CD4-positive, CD25-positive, alpha-beta regulatory T cell (primary cell): ENCODE data around the gene GNB5. TPM values are rescaled to one million over a fixed set of nuclear protein-coding genes. Genes with fewer than 3 reads are reported as not detected.
"Not testable (repeated sequence)": the region's sequence is repeated elsewhere in the genome, so short reads cannot be mapped to it uniquely, and the experiment has no call there.

Experiments
- ATAC-seq, 2 donors: fragments of 150-1000 bp; cut with Tn5 transposase; one replicate each; pipeline ENCODE4 v1.10.0; 2021; ENCODE audit warnings: low read depth in 2 of 2, moderate number of reproducible peaks in 2 of 2, moderate library complexity in 1 of 2
- DNase-seq, 3 donors: peaks; one replicate each; pipeline versions ENCODE4 v3.0.0 to v3.0.0-alpha.2; 2012 to 2022; ENCODE audit warnings: mixed read lengths in 1 of 3
- H3K27ac ChIP-seq: one replicate; pipeline ENCODE4 v1.7.0; 2013; ENCODE audit warnings: mild to moderate bottlenecking, low read length; ENCODE audit not compliant: insufficient read depth, poor library complexity, severe bottlenecking
- H3K27me3 ChIP-seq: one replicate; pipeline ENCODE4 v1.7.0; 2013; ENCODE audit warnings: low read length; ENCODE audit not compliant: control insufficient read depth, insufficient read depth
- H3K36me3 ChIP-seq: one replicate; pipeline ENCODE4 v1.7.0; 2013; ENCODE audit warnings: mild to moderate bottlenecking, low read length, moderate library complexity; ENCODE audit not compliant: control insufficient read depth, insufficient read depth
- H3K4me1 ChIP-seq: 2 replicates; pipeline ENCODE4 v1.7.0; 2013; ENCODE audit warnings: mild to moderate bottlenecking, low read length; ENCODE audit not compliant: insufficient read depth, control insufficient read depth, poor library complexity, severe bottlenecking
- H3K4me3 ChIP-seq: one replicate; pipeline ENCODE4 v1.7.0; 2013; ENCODE audit warnings: low read depth, mild to moderate bottlenecking, low read length, moderate library complexity
- H3K9me3 ChIP-seq, 2 experiments: 1 replicate in 1 of 2; 2 replicates in 1 of 2; pipeline ENCODE4 v1.7.0; 2013; ENCODE audit warnings: low read length in 2 of 2, mild to moderate bottlenecking in 1 of 2, moderate library complexity in 1 of 2; ENCODE audit not compliant: control insufficient read depth in 2 of 2
- H3K27ac Mint-ChIP-seq, 3 donors: one replicate each; pipeline ENCODE4 v1.8.0; 2020 to 2022; ENCODE audit warnings: mild to moderate bottlenecking in 3 of 3, mixed read lengths in 3 of 3, moderate library complexity in 2 of 3
- H3K27me3 Mint-ChIP-seq: one replicate; pipeline ENCODE4 v1.8.0; 2022; ENCODE audit warnings: mild to moderate bottlenecking, mixed read lengths
- H3K36me3 Mint-ChIP-seq: one replicate; pipeline ENCODE4 v1.8.0; 2020; ENCODE audit warnings: mixed read lengths
- H3K4me1 Mint-ChIP-seq, 4 donors: one replicate each; pipeline ENCODE4 v1.8.0; 2020 to 2022; ENCODE audit warnings: mixed read lengths in 4 of 4, mild to moderate bottlenecking in 1 of 4
- H3K4me3 Mint-ChIP-seq, 4 donors: one replicate each; pipeline ENCODE4 v1.8.0; 2020 to 2022; ENCODE audit warnings: mild to moderate bottlenecking in 4 of 4, mixed read lengths in 4 of 4, moderate library complexity in 3 of 4
- H3K9me3 Mint-ChIP-seq, 7 donors: one replicate each; pipeline ENCODE4 v1.8.0; 2020 to 2022; ENCODE audit warnings: mixed read lengths in 7 of 7, mild to moderate bottlenecking in 3 of 7, moderate library complexity in 2 of 7
- polyA plus RNA-seq, 4 donors: library from polyadenylated mRNA; unstranded; fragments of 300-500 nt; fragmentation: Illumina TruSeq; gene quantifications; one replicate each; pipeline ENCODE4 v1.2.3, GENCODE V29; 2021
- total RNA-seq: library from RNA; stranded (reverse); gene quantifications from one replicate; pipeline ENCODE4 v1.2.3, GENCODE V29; 2022

Gene GNB5
- total and polyA plus RNA-seq, 5 donors from 2014 or later = 64.3 to 87.6 (median 65.8) TPM

DNA sequence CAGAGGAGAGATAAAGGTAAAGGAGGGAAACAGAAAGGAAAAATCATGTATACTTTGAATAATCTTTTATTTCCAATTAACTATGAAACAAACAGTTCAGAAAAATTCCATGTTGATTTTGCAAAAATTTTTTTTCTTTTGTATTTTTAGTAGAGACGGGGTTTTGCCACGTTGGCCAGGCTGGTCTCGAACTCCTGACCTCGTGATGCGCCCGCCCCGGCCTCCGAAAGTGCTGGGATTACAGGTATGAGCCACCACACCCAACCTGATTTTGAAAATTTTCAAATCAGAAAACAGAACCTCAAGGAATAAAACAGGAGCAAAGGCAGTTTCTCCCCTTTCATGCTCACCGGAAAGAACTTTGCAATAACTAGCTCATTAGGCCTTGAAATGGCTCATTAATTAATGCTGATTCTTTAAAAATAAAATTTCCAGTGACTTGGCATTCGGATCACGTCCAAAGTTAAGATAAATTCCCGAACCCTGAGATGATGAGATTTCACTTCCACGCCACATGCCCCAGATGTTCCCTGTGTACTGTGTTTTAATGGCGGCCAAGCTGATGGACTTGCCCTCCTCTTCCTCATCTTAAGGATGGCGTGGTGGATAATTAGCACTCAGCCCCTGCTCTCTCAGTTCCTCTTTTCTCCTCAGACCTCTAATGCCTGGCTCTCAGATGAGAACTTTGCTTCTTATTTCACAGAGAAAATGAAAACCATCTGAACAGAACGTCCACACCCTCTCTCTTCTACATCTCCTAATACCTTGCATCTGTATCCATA, 89.5 kb downstream of the GNB5 start:
- H3K9me3 ChIP-seq = no peaks in the 10 kb centered on the region
- no peak for ATAC-seq
- Mint-ChIP-seq H3K9me3 (no peaks in the 10 kb centered on the region), H3K4me3 (no peak overlapping the region), H3K36me3 (peaks cover 2% of the 10 kb centered on the region), H3K27me3 (peaks cover 37% of the 10 kb centered on the region), H3K4me1 (no peaks in the 10 kb centered on the region), H3K27ac (no peak overlapping the region)
- H3K27ac ChIP-seq = no peak overlapping the region
- no peaks in the 10 kb centered on the region for H3K27me3 ChIP-seq
- H3K36me3 ChIP-seq = no peaks in the 10 kb centered on the region
- H3K4me1 ChIP-seq = no peaks in the 10 kb centered on the region
- DNase-seq = no peak
- H3K4me3 ChIP-seq = no peak overlapping the region

DNA sequence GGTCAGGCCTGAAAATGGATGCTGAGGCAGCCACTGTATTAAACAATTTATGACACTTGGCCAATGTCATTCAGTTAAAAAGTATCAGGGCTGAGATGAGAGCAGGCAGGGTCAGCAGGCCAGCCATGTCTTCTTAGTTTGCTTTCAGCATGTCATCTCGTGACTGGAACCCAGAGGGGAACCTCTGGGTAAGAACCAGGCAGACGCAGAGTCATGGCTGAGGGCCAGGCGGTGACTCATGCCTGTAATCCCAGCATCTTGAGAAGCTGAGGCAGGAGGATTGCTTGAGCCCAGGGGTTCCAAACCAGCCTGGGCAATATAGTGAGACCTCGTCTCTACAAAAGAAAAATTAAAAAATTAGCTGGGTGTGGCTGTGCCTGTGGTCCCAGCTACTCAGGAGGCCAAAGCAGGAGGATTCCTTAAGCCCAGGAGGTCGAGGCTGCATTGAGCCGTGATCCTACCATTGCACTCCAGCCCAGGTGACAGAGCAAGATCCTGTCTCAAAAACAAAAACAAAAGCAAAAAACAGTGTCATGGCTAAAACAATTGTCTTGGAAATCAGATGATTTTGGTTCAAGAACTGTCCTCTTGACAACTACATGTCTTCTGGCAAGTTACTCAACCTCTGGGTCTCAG, 90.3 kb downstream of the GNB5 start:
- DNase-seq = no peak

DNA sequence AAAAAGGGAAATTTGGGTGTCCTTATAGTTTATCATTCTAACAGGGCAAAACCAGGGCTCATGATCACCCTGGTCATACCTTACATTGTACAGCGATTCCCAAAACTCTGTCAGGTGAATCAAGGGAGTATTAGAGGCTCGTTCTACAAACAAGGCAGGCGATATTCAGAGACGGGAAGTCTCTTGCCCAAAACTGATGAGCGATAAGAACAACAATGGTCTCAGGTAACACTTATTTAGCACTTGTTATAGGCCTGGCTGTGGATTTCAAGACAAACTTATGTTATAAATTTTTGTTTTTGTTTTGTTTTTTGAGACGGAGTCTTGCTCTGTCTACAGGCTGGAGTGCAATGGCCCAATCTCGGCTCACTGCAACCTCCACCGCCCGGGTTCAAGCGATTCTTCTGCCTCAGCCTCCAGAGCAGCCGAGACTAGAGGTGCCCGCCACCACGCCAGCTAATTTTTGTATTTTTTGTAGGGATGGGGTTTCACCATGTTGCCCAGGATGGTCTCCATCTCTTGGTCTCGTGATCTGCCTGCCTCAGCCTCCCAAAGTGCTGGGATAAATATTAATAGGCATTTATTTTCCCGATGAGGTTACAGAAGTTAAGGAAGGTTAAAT, 91.4 kb downstream of the GNB5 start:
- Histone ChIP-seq H3K27ac (no peak overlapping the region), H3K9me3 (no peaks in the 10 kb centered on the region), H3K36me3 (no peaks in the 10 kb centered on the region), H3K27me3 (no peaks in the 10 kb centered on the region), H3K4me1 (no peaks in the 10 kb centered on the region), H3K4me3 (no peak overlapping the region)
- Mint-ChIP-seq H3K27me3 (peaks cover 35% of the 10 kb centered on the region), H3K9me3 (no peaks in the 10 kb centered on the region), H3K36me3 (peaks cover 2% of the 10 kb centered on the region), H3K4me1 (no peaks in the 10 kb centered on the region), H3K4me3 (no peak overlapping the region), H3K27ac (no peak overlapping the region)
- ATAC-seq (no peak), DNase-seq (no peak)

More for the DNA sequence above, 90.3 kb downstream of the GNB5 start:
- peaks cover 38% of the 10 kb centered on the region for H3K27me3 Mint-ChIP-seq
- Histone ChIP-seq H3K27me3 (no peaks in the 10 kb centered on the region), H3K4me3 (no peak overlapping the region), H3K4me1 (no peaks in the 10 kb centered on the region), H3K27ac (no peak overlapping the region), H3K36me3 (no peaks in the 10 kb centered on the region), H3K9me3 (no peaks in the 10 kb centered on the region)
- ATAC-seq = no peak
- H3K27ac Mint-ChIP-seq = no peak overlapping the region
- H3K4me1 Mint-ChIP-seq = no peaks in the 10 kb centered on the region
- no peak overlapping the region for H3K4me3 Mint-ChIP-seq
- H3K9me3 Mint-ChIP-seq = no peaks in the 10 kb centered on the region
- H3K36me3 Mint-ChIP-seq = peaks cover 2% of the 10 kb centered on the region

DNA sequence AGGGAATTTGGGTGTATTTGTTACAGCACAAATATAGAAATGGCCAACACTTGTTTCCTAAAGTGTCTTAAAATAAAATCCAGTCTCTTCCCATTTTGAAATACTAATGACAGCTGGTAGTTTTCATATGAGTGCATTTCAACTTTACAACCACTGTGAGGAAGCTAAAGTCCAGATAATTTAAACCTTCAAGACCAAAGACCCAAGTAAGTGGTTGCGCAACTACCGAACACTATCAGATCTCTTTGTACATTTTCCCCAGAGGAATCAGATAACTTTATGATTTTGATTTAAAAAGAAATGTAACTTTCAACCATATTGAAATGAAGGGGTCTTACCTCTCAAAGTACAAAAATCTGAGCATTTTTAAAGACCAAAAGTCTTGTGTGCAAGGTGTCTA, 92.9 kb downstream of the GNB5 start:
- ATAC-seq (no peak), DNase-seq (no peak)
- Histone ChIP-seq H3K27me3 (no peaks in the 10 kb centered on the region), H3K36me3 (no peaks in the 10 kb centered on the region), H3K9me3 (no peaks in the 10 kb centered on the region), H3K4me1 (no peaks in the 10 kb centered on the region), H3K4me3 (no peak overlapping the region), H3K27ac (no peak overlapping the region)
- H3K27me3 Mint-ChIP-seq = peaks cover 39% of the 10 kb centered on the region
- no peak overlapping the region for H3K4me3 Mint-ChIP-seq
- no peak overlapping the region for H3K27ac Mint-ChIP-seq
- no peaks in the 10 kb centered on the region for H3K36me3 Mint-ChIP-seq
- H3K9me3 Mint-ChIP-seq = no peaks in the 10 kb centered on the region
- H3K4me1 Mint-ChIP-seq = no peaks in the 10 kb centered on the region

DNA sequence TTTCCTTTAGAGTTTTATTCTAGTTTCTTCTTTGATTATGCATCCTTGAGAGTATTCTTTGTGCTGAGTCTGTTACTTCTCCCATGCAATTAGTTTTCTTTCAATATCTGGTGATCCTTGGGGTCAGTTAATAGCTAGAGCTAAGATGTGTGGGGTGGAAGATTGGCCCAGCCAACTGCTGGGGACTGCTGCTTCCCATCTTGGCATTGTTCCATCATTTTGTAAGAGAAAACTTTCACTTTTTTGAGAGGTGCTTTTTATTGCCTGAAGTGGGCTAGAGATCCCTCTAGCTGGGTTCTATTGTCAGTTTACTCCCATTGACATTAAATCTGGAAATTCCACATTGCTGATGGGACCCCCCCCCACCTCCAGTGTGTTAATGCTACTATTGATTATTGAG, 94.0 kb downstream of the GNB5 start:
- Histone ChIP-seq H3K27ac (no peak overlapping the region), H3K27me3 (no peaks in the 10 kb centered on the region), H3K9me3 (no peaks in the 10 kb centered on the region), H3K4me3 (no peak overlapping the region), H3K36me3 (no peaks in the 10 kb centered on the region), H3K4me1 (no peaks in the 10 kb centered on the region)
- no peaks in the 10 kb centered on the region for H3K36me3 Mint-ChIP-seq
- H3K27ac Mint-ChIP-seq = no peak overlapping the region
- DNase-seq (no peak), ATAC-seq (no peak)
- H3K9me3 Mint-ChIP-seq = no peaks in the 10 kb centered on the region
- no peak overlapping the region for H3K4me3 Mint-ChIP-seq
- H3K4me1 Mint-ChIP-seq = no peaks in the 10 kb centered on the region
- H3K27me3 Mint-ChIP-seq = peaks cover 30% of the 10 kb centered on the region

DNA sequence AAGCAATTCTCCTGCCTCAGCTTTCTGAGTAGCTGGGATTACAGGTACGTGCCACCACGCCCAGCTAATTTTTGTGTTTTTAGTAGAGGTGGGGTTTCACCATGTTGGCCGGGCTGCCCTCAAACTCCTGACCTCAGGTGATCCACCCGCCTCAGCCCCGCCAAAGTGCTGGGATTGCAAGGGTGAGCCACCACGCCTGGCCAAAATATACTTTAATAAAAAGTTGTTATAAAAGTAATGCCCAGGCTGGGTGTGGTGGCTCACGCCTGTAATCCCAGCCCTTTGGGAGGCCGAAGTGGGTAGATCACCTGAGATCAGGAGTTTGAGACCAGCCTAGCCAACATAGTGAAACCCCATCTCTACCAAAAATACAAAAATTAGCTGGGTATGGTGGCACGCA, 94.7 kb downstream of the GNB5 start:
- H3K27me3 Mint-ChIP-seq = peaks cover 25% of the 10 kb centered on the region
- not testable (repeated sequence) for H3K27ac Mint-ChIP-seq, H3K9me3 Mint-ChIP-seq, H3K9me3 ChIP-seq, H3K27ac ChIP-seq, H3K36me3 Mint-ChIP-seq, H3K27me3 ChIP-seq, H3K4me1 Mint-ChIP-seq, H3K36me3 ChIP-seq, ATAC-seq, H3K4me1 ChIP-seq, H3K4me3 ChIP-seq, DNase-seq, H3K4me3 Mint-ChIP-seq

DNA sequence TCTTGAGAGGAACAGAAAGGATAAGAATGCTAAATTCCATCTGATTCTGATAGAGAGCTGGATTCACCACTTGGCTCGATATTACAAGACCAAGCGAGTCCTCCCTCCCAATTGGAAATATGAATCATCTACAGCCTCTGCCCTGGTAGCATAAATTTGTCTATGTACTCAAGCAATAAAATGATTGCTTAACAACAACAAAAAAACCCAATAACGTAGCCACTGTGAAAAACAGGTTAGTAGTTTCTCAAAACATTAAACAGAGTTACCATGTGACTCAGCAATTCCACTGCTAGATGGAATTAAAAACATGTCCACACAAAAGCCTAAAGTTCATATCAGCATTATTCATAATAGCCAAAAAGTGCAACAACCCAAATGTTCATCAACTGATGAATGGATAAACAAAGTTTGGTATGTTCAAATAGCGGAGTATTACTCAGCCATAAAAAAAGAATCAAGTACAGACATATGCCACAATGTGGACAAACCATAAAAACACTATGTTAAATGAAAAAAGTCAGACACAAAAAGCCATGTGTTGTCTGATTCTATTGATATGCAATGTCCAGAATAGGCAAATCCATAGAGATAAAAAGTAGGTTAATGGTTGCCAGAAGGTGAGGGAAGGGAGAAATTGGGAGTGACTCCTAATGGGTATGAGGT, 95.5 kb downstream of the GNB5 start:
- Histone ChIP-seq H3K27ac (no peak overlapping the region), H3K4me1 (no peaks in the 10 kb centered on the region), H3K27me3 (no peaks in the 10 kb centered on the region), H3K4me3 (no peak overlapping the region), H3K36me3 (no peaks in the 10 kb centered on the region), H3K9me3 (peaks cover 0 to 1% of the 10 kb centered on the region in 2 experiments)
- no peaks in the 10 kb centered on the region for H3K36me3 Mint-ChIP-seq
- no peak overlapping the region for H3K27ac Mint-ChIP-seq
- peaks cover 0 to under 1% (median 0%) of the 10 kb centered on the region in 7 donors for H3K9me3 Mint-ChIP-seq
- ATAC-seq = no peak
- H3K27me3 Mint-ChIP-seq = peaks cover 21% of the 10 kb centered on the region
- H3K4me1 Mint-ChIP-seq = no peaks in the 10 kb centered on the region
- DNase-seq = no peak
- peak overlapping the region in 1 of 4 donors; percentile 7 for H3K4me3 Mint-ChIP-seq
